Naive B cell (primary cell): ENCODE data around the gene TMOD2. TPM values are rescaled to one million over a fixed set of nuclear protein-coding genes. Genes with fewer than 3 reads are reported as not detected.

ENCODE experiments used
- ATAC-seq, 2 donors: fragments of 150-1000 bp; cut with Tn5 transposase; 2 replicates each; pipeline ENCODE4 v1.10.0; 2021; ENCODE audit warnings: low read depth in 2 of 2, mild to moderate bottlenecking in 2 of 2, moderate library complexity in 2 of 2
- DNase-seq: peaks from one replicate; pipeline ENCODE4 v3.0.0; 2022
- H3K27ac Mint-ChIP-seq, 6 donors: one replicate each; pipeline ENCODE4 v1.8.0; 2020 to 2022; ENCODE audit warnings: mild to moderate bottlenecking in 6 of 6, mixed read lengths in 6 of 6, moderate library complexity in 5 of 6, inconsistent platforms in 2 of 6
- H3K27me3 Mint-ChIP-seq, 3 donors: one replicate each; pipeline ENCODE4 v1.8.0; 2021 to 2022; ENCODE audit warnings: mixed read lengths in 3 of 3, mild to moderate bottlenecking in 1 of 3
- H3K36me3 Mint-ChIP-seq, 2 donors: one replicate each; pipeline ENCODE4 v1.8.0; 2020 to 2022; ENCODE audit warnings: mixed read lengths in 2 of 2, inconsistent platforms in 1 of 2, mild to moderate bottlenecking in 1 of 2
- H3K4me1 Mint-ChIP-seq, 3 donors: one replicate each; pipeline ENCODE4 v1.8.0; 2020 to 2022; ENCODE audit warnings: mixed read lengths in 3 of 3, inconsistent platforms in 1 of 3, mild to moderate bottlenecking in 1 of 3, moderate library complexity in 1 of 3
- H3K4me3 Mint-ChIP-seq, 8 donors: one replicate each; pipeline ENCODE4 v1.8.0; 2020 to 2022; ENCODE audit warnings: mild to moderate bottlenecking in 8 of 8, mixed read lengths in 8 of 8, moderate library complexity in 8 of 8, inconsistent platforms in 2 of 8
- H3K9me3 Mint-ChIP-seq, 7 donors: one replicate each; pipeline ENCODE4 v1.8.0; 2020 to 2022; ENCODE audit warnings: mixed read lengths in 7 of 7, mild to moderate bottlenecking in 5 of 7, inconsistent platforms in 2 of 7, moderate library complexity in 1 of 7
- polyA plus RNA-seq, 6 donors: library from polyadenylated mRNA; unstranded; fragments of 300-500 nt; fragmentation: Illumina TruSeq; gene quantifications; one replicate each; pipeline ENCODE4 v1.2.3, GENCODE V29; 2021; ENCODE audit warnings: low read depth in 6 of 6

Gene TMOD2
- 1 to 10 TPM; 1.4 to 4.1 (median 2.2) TPM for polyA plus RNA-seq

DNA sequence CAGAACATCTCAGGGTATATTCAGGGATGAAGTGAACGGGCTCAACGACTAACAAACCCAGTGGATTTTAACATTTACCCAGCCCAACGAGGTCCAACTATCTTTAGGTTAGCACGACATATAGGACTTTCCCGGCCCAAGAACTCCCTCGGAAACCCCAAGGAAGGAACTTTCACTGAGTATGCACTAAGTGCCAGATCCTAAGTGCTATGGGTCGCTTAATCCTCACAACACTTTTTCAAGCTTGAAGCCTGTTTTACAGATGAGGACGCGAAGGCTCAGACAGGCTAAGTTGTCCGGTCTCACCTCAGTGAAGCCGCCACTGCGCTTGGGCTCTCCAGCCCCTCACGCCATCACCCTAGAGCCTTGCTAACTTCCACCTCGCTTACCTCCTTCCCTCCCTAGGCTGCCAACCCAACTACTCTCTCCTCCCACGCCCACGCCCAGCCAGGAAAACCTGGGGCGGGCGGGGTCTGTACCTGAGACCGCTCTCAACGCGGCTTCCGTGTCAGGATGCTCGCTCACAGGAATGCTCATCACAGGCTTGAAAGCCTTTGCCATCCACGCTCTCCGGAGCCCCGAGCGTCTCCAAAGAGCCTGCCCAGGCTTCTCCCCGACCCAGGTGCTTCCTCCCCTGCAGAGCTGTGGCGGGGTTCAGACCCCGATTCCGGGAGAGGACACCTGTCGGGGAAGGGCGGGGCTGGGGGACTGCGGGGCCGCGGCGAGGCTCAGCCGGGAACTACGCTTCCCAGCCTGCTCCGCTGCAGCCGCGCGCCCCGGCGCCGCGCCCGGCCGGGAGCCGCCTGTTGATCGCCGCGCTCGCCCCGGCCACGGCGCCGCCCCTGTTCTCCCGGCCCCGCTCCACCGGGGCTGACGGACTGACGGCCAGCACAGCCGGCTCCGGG, at the start of gene TMOD2:
Gene TMOD2 (plus strand): TSS at position 806 of the 905 bp plus-strand sequence. CDS start 14,845 bp downstream, outside the sequence.
- Mint-ChIP-seq H3K27ac (peak within 1 kb of the TSS; percentile 16 to 96 (median 54)), H3K9me3 (no peaks in the 10 kb centered on the region), H3K27me3 (peaks cover 0 to 5% (median 4%) of the 10 kb centered on the region in 3 donors)

DNA sequence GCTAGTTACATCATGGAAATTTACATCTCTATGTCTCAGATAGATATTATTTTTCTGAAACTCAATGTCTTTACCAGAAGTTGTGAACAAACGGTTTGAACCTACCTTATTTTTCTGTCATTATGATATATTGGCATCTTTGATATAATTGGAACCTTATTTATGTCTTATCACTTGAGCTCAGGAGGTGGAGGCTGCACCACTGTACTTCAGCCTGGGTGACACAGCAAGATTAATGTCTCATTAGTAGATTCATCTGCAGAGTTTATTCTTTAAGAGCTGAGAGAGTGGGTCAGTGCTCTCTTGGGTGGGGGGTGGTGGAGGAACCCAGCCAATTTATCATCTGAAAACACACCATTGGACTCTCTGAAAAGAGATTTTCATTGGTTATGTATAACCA, 48.7 kb upstream of the TMOD2 start:
- H3K27me3 Mint-ChIP-seq = peaks cover 0 to 8% (median 5%) of the 10 kb centered on the region in 3 donors
- peaks cover 0 to 6% of the 10 kb centered on the region in 2 donors for H3K36me3 Mint-ChIP-seq
- H3K9me3 Mint-ChIP-seq = no peaks in the 10 kb centered on the region
- H3K27ac Mint-ChIP-seq = no peak overlapping the region
- DNase-seq (no peak), ATAC-seq (no peak)
- no peak overlapping the region for H3K4me3 Mint-ChIP-seq
- H3K4me1 Mint-ChIP-seq = no peaks in the 10 kb centered on the region

More for the DNA sequence above, at the start of gene TMOD2:
- Mint-ChIP-seq H3K4me1 (peaks cover 28 to 45% (median 29%) of the 10 kb centered on the region in 3 donors), H3K4me3 (peak within 1 kb of the TSS; percentile 83 to 96 (median 90)), H3K36me3 (no peaks in the 10 kb centered on the region)
- ATAC-seq (peak; percentile 87), DNase-seq (peak; percentile 47)

DNA sequence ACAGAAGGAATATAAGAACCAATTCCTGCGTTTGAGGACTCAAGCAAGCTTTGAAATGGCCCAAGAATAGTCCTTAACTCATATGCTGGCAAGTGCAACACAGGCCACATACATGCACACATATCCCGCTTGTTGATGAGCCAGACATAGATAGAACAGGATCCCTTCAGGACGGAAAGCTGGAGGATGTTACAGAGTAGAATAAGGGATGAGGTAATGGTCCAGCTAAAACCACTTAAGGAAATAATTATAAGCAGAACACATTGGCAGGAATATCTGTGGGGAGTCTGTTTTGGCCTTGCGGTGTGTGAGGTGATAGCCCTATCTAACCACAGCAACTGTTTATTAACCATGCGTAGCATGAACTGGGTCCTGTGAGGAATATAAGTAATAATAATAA, 45.1 kb upstream of the TMOD2 start:
- peaks cover 0 to 8% of the 10 kb centered on the region in 2 donors for H3K36me3 Mint-ChIP-seq
- H3K4me3 Mint-ChIP-seq = no peak overlapping the region
- no peaks in the 10 kb centered on the region for H3K9me3 Mint-ChIP-seq
- H3K27ac Mint-ChIP-seq = no peak overlapping the region
- H3K4me1 Mint-ChIP-seq = no peaks in the 10 kb centered on the region
- H3K27me3 Mint-ChIP-seq = peaks cover 0 to 5% (median 4%) of the 10 kb centered on the region in 3 donors
- DNase-seq (no peak), ATAC-seq (no peak)

DNA sequence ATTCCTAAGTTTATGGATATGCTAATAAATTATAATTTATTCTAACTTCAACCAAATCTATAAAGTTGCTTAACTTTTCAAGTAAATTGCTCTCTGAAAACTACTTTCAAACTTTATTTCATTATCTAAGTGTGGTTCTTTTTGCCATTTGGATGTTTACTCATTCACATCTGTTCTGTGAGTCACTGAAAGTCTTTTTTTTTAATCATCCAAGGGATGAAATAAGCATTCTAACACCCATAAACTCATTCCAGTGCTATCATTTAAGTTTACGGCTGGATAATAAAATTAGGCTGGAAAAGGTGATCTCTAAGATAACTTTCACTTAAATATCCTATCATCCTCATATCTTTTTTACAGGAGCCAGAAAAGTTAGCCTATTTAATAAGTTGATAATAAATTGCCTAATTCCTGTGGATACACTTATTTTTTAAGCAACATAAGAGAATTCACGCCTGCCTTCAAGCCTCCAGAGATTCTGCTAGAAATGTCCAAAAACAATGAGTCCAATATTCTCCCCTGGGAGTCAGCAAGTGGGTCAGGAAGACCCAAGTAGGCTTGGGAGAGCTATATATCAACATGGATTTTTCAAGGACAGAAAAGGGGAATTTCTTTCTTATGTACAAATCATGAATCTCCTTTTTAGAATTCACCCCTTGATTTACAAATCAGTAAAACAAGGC, 44.3 kb upstream of the TMOD2 start:
- no peak for ATAC-seq
- peaks cover 0 to 5% (median 0%) of the 10 kb centered on the region in 3 donors for H3K27me3 Mint-ChIP-seq
- no peak overlapping the region for H3K4me3 Mint-ChIP-seq
- H3K4me1 Mint-ChIP-seq = no peaks in the 10 kb centered on the region
- DNase-seq = no peak
- H3K36me3 Mint-ChIP-seq = peaks cover 0 to 8% of the 10 kb centered on the region in 2 donors
- H3K9me3 Mint-ChIP-seq = no peaks in the 10 kb centered on the region
- H3K27ac Mint-ChIP-seq = no peak overlapping the region

DNA sequence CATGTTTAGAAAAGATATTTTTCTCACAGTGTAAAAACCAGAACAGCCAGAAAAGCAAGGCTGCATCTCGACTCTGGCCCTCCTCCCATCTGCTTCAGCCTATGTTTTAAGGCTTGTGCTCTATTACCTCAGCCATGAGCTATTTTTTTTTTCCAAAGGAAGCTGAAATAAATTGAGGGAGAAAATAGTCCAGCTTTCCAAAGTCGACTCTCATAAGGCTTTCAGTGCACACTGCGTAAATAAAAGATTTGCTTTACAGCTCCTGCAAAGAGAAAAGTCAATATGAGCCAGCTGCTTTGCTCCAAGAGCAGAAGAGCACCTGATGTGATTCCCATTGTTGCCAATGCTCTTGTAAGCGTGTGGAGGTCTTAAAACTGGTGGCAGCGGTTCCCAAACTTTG, 43.4 kb upstream of the TMOD2 start:
- peaks cover 0 to 8% of the 10 kb centered on the region in 2 donors for H3K36me3 Mint-ChIP-seq
- peaks cover 0 to 5% (median 0%) of the 10 kb centered on the region in 3 donors for H3K27me3 Mint-ChIP-seq
- H3K9me3 Mint-ChIP-seq = no peaks in the 10 kb centered on the region
- ATAC-seq (no peak), DNase-seq (no peak)
- H3K27ac Mint-ChIP-seq = no peak overlapping the region
- no peaks in the 10 kb centered on the region for H3K4me1 Mint-ChIP-seq
- H3K4me3 Mint-ChIP-seq = no peak overlapping the region

DNA sequence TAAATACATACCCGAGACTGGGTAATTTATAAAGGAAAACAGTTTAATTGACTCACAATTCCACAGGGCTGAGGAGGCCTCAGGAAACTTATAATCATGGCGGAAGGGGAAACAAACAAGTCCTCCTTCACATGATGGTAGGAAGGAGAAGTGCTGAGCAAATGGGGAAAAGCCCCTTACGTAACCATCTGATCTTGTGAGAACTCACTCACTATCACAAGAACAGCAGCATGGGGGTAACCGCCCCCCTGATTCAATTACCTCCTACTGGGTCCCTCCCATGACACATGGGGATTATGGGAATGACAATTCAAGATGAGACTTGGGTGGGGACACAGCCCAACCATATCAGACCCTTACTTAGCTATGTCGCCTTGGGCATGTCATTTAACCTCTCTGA, 42.4 kb upstream of the TMOD2 start:
- no peak overlapping the region for H3K27ac Mint-ChIP-seq
- no peaks in the 10 kb centered on the region for H3K4me1 Mint-ChIP-seq
- H3K9me3 Mint-ChIP-seq = no peaks in the 10 kb centered on the region
- DNase-seq = no peak
- peaks cover 0 to 5% (median 0%) of the 10 kb centered on the region in 3 donors for H3K27me3 Mint-ChIP-seq
- peaks cover 0 to 8% of the 10 kb centered on the region in 2 donors for H3K36me3 Mint-ChIP-seq
- ATAC-seq = no peak
- H3K4me3 Mint-ChIP-seq = no peak overlapping the region

DNA sequence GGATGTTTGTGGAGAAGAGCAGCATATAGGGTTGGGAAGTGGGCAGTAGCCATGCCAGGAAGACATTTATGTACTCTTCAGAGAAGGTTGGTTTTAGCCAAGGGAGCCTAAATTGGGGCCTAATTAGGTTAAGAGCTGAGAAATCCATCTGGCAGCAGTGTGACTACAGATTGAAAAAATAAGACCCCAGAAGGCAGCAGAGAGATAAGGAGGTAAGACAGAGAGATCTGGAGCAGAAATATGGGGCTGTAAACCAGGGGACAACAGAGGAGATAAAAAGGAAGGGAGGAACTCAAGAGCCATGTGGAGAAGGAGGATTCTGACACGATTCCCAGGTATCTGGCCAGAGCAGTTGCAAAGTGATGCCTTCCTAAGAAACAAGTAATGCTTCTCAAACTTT, 37.2 kb upstream of the TMOD2 start:
- H3K4me3 Mint-ChIP-seq = no peak overlapping the region
- H3K27me3 Mint-ChIP-seq = no peaks in the 10 kb centered on the region
- peaks cover 0 to 13% (median 0%) of the 10 kb centered on the region in 3 donors for H3K4me1 Mint-ChIP-seq
- peak overlapping the region in 3 of 6 donors; percentile 21 to 56 (median 54) for H3K27ac Mint-ChIP-seq
- ATAC-seq = no peak
- no peaks in the 10 kb centered on the region for H3K9me3 Mint-ChIP-seq
- DNase-seq = no peak
- no peaks in the 10 kb centered on the region for H3K36me3 Mint-ChIP-seq

DNA sequence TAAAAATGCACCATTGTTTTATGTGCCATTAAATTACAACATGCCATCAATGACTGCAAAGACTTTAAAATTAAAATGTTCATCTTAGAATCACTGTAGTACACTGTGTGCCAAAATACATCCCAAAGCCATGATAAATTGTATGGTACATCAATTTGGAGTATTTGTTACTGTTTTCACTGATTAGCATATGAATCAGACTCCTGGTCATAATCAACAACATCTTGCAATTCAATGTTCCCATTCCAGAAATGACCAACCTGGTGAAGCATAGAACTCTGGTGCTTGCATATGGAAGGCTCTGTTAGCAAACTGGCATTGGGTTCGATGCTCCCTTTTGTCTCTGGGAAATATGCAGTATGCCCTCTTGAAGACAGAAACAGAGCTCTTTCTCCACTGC, 36.5 kb upstream of the TMOD2 start:
- ATAC-seq (no peak), DNase-seq (no peak)
- Mint-ChIP-seq H3K27ac (no peak overlapping the region), H3K36me3 (no peaks in the 10 kb centered on the region), H3K27me3 (no peaks in the 10 kb centered on the region), H3K4me1 (peaks cover 0 to 14% (median 0%) of the 10 kb centered on the region in 3 donors), H3K4me3 (no peak overlapping the region), H3K9me3 (no peaks in the 10 kb centered on the region)

DNA sequence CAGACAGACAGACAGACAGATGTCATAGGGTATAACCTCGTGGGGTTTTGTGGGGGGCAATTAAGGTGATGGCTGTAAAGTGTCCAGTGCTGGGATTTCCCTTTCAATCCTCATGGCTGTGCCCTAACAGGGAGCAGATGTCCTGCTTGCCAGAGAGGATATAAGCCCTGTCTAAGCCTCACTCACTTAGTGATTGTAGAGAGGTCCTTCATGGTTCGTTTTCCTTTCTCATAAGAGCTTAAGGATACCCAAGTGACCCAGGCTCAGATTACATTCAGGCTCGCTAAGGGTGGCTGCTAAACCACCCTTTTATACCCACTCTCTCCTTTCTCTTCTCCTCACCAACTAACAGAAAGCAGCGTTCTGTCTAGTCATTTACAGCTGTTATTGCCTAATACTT, 33.2 kb upstream of the TMOD2 start:
- Mint-ChIP-seq H3K27me3 (no peaks in the 10 kb centered on the region), H3K9me3 (peaks cover 0 to 1% (median 0%) of the 10 kb centered on the region in 7 donors), H3K4me3 (no peak overlapping the region), H3K4me1 (peaks cover 6 to 17% (median 7%) of the 10 kb centered on the region in 3 donors), H3K27ac (peak overlapping the region in 3 of 6 donors; percentile 0 to 89 (median 75)), H3K36me3 (peaks cover 13 to 19% of the 10 kb centered on the region in 2 donors)
- DNase-seq (no peak), ATAC-seq (no peak)

DNA sequence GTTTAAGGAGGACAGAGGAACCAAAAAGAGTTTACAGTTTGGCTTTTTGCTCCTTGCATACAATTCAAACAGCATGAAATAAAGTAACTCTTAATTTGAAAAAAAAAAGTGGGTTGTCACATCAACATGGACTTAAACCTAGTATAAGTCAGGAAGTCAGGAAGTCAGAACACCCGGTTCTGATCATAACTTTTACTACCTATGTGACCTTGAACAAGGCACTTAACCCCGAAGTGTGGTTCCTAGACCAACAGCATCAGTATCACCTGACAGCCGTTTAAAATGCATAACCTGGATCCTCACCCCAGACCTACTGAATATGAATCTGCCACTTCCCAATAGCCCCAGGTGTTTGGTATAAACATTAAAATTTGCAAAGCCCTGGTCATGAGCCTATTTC, 32.7 kb upstream of the TMOD2 start:
- no peak for DNase-seq
- H3K27me3 Mint-ChIP-seq = no peaks in the 10 kb centered on the region
- peaks cover 0 to 1% (median 0%) of the 10 kb centered on the region in 7 donors for H3K9me3 Mint-ChIP-seq
- no peak overlapping the region for H3K4me3 Mint-ChIP-seq
- peak overlapping the region in 1 of 6 donors; percentile 77 for H3K27ac Mint-ChIP-seq
- H3K4me1 Mint-ChIP-seq = peaks cover 6 to 21% (median 7%) of the 10 kb centered on the region in 3 donors
- no peak for ATAC-seq
- peaks cover 13 to 19% of the 10 kb centered on the region in 2 donors for H3K36me3 Mint-ChIP-seq

DNA sequence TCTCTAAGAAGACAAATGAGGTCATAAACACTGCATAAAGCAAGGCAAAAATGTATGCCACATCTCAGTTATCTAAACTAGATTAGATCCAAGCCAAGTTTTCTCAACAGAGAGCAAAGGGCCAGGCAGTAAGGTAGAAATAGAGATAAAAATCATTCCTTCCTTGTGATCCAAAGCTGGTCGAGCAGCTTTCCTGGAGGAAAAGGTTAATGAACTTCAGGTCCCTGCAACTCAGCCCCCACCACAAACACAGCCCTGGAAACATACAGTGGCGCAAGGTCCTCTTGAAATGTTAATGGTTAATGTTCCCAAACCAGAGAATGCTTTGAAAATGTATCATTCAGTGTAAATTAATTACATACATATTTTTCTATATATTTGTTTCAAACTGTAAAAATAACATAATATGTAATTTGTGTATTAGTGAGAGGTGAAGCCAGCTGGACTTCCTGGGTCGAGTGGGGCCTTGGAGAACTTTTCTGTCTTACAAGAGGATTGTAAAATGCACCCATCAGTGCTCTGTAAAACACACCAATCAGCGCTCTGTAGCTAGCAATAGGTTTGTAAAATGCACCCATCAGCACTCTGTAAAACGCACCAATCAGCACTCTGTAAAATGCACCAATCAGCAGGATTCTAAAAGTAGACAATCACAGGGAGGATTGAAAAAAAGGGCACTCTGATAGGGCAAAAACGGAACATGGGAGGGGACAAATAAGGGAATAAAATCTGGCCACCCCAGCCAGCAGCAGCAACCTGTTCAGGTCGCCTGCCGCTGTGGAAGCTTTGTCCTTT, 31.0 kb upstream of the TMOD2 start:
- Mint-ChIP-seq H3K36me3 (peaks cover 13 to 19% of the 10 kb centered on the region in 2 donors), H3K27me3 (no peaks in the 10 kb centered on the region), H3K4me1 (peaks cover 8 to 34% (median 19%) of the 10 kb centered on the region in 3 donors), H3K4me3 (no peak overlapping the region), H3K27ac (peak overlapping the region in 4 of 6 donors; percentile 30 to 63 (median 58)), H3K9me3 (peaks cover 0 to 1% (median 0%) of the 10 kb centered on the region in 7 donors)
- DNase-seq = no peak
- no peak for ATAC-seq

DNA sequence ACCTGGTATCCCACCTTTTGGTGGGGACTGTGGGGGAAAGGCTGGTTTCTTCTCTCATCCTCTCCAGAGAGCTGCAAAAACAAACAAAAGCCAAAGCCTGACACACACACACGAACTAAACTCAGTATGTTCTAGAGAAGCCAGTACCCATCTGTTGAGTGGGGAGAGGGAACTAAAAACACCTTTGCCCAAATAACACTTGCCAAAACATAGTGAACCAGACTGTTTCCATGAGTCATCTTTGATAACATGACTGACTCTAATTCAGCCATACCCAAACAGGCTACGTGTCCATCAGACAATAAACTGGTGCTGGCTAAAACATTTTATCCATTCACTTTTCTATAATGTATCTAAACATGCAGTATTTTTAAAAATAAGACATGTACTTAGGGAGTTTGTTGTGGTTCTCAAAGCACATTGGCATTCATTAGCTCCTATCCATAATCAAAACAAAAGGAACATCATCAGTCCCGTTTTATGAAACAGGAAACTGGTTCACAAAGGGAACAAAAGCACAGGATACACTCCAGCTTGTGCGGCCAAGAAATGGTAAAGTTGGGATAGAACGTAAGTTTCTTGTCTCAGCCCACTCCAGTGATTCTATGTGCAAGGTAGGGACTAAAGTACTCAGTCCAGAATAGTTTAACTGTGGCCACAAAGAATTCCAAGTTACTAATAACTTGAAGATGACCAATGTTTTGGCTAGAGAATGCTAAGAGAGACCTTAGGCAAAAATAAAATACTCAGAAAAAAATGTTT, 30.0 kb upstream of the TMOD2 start:
- peaks cover 0 to 1% (median 0%) of the 10 kb centered on the region in 7 donors for H3K9me3 Mint-ChIP-seq
- peak overlapping the region in 3 of 6 donors; percentile 22 to 60 (median 34) for H3K27ac Mint-ChIP-seq
- H3K36me3 Mint-ChIP-seq = peaks cover 13 to 19% of the 10 kb centered on the region in 2 donors
- peaks cover 16 to 42% (median 29%) of the 10 kb centered on the region in 3 donors for H3K4me1 Mint-ChIP-seq
- H3K4me3 Mint-ChIP-seq = no peak overlapping the region
- ATAC-seq (no peak), DNase-seq (no peak)
- H3K27me3 Mint-ChIP-seq = no peaks in the 10 kb centered on the region
